Panc1 (cell line): ENCODE measurements around the gene ZC3H10. TPM values are rescaled to one million over a fixed set of nuclear protein-coding genes. Genes with fewer than 3 reads are reported as not detected.

Experiments used
- ATAC-seq: fragments of 200-7000 bp; cut with Tn5 transposase; 2 replicates; pipeline ENCODE4 v1.9.1; 2020; ENCODE audit warnings: mild to moderate bottlenecking, moderate library complexity
- BruUV-seq: library from RNA; stranded (reverse); fragments of 400-500 nt; replicated peaks from 2 replicates; lab custom pipeline; 2021; lab: Mats Ljungman, UMichigan
- CTCF ChIA-PET: fragments of 300-600 bp; sonication (Branson Sonifier 250); formaldehyde crosslinking; loops from one replicate; lab custom pipeline; 2022; ENCODE audit warnings: antibody characterized with exemption; lab: Charles Lee
- POLR2A ChIA-PET: fragments of 300-600 bp; sonication (Branson Sonifier 250); formaldehyde crosslinking; loops from one replicate; lab custom pipeline; 2022; ENCODE audit warnings: antibody characterized with exemption; lab: Charles Lee
- DNase-seq: peaks from one replicate; pipeline ENCODE4 v3.0.0-alpha.2; 2010; ENCODE audit warnings: low read depth, low spot score
- H3K27ac ChIP-seq: 2 replicates; pipeline ENCODE4 v1.5.1; 2011; ENCODE audit warnings: mild to moderate bottlenecking, low read length, inconsistent platforms
- H3K27me3 ChIP-seq: fragments of 200-500 bp; sonication (Bioruptor generic); 2 replicates; pipeline ENCODE4 v1.6.0; 2014; ENCODE audit warnings: low read length, inconsistent platforms; ENCODE audit not compliant: control insufficient read depth, insufficient read depth
- H3K36me3 ChIP-seq: fragments of 200-500 bp; sonication (Bioruptor generic); 2 replicates; pipeline ENCODE4 v1.5.1; 2014; ENCODE audit warnings: inconsistent platforms, mild to moderate bottlenecking, low read length, moderate library complexity; ENCODE audit not compliant: control insufficient read depth, insufficient read depth
- H3K4me1 ChIP-seq: 2 replicates; pipeline ENCODE4 v1.5.1; 2011; ENCODE audit warnings: inconsistent platforms, mild to moderate bottlenecking, low read length, moderate library complexity; ENCODE audit not compliant: control insufficient read depth, insufficient read depth
- H3K4me3 ChIP-seq, 2 experiments: 2 replicates each; pipeline ENCODE4 v1.5.1; 2011 to 2012; ENCODE audit warnings: low read depth in 2 of 2, low read length in 2 of 2, mild to moderate bottlenecking in 2 of 2, inconsistent platforms in 1 of 2, moderate library complexity in 1 of 2
- H3K9me3 ChIP-seq: fragments of 200-500 bp; sonication (Bioruptor generic); 2 replicates; pipeline ENCODE4 v1.5.1; 2014; ENCODE audit warnings: low read depth, mild to moderate bottlenecking, inconsistent platforms, low read length, moderate library complexity; ENCODE audit not compliant: control insufficient read depth, insufficient read depth
- CTCF ChIP-seq: fragments of 450-650 bp; IDR thresholded peaks from 2 replicates; pipeline ENCODE4 v1.5.1; 2017; ENCODE audit warnings: mild to moderate bottlenecking
- POLR2AphosphoS5 ChIP-seq: IDR thresholded peaks from 2 replicates; pipeline ENCODE4 v1.6.1; 2012; ENCODE audit warnings: mild to moderate bottlenecking, low read depth, low read length, moderate library complexity
- REST ChIP-seq, 2 experiments: IDR thresholded peaks; 2 replicates each; pipeline ENCODE4 v1.6.1; 2011 to 2012; ENCODE audit warnings: low read depth in 2 of 2, control low read depth in 1 of 2, low read length in 1 of 2, mild to moderate bottlenecking in 1 of 2, moderate library complexity in 1 of 2; ENCODE audit not compliant: insufficient read depth in 1 of 2
- SIN3A ChIP-seq: IDR thresholded peaks from 2 replicates; pipeline ENCODE4 v1.6.1; 2012; ENCODE audit warnings: low read depth, mild to moderate bottlenecking, low read length, moderate library complexity, borderline replicate concordance; ENCODE audit not compliant: insufficient read depth
- TCF7L2 ChIP-seq: IDR thresholded peaks from 2 replicates; pipeline ENCODE4 v1.6.1; 2011; ENCODE audit warnings: mild to moderate bottlenecking, low read depth, low read length, inconsistent platforms
- in situ Hi-C: cut with HindIII; loops from 2 replicates; pipeline ENCODE4 v1.10.0; 2016; ENCODE audit warnings: low sequenced_read_pairs, low pct_unique_long_range_greater_than_20kb
- intact Hi-C: fragments of 100-400 bp; cut with micrococcal nuclease; formaldehyde crosslinking; loops from one replicate; pipeline ENCODE4 v1.10.0; 2022; ENCODE audit not compliant: unreplicated experiment
- total RNA-seq: library from RNA; stranded (reverse); gene quantifications from one replicate; pipeline ENCODE4 v1.2.1, GENCODE V29; 2021; ENCODE audit not compliant: unreplicated experiment

The ZC3H10 gene
- total RNA-seq, 1 experiment from 2014 or later, result 6.0 TPM

- POLR2A ChIA-PET, result interaction anchor here (0.7 kb wide), 1 partner anchor 33 kb away, joined by 8 read pairs; the partner anchor contains the start of gene ZC3H10
- no peak overlapping the region for H3K4me3 ChIP-seq
- H3K27ac ChIP-seq, result no peak overlapping the region
- DNase-seq (no peak), ATAC-seq (peak; percentile 60; the same call in 1 of the 2 replicates)
- intact Hi-C loops, result no loop called here
- BruUV-seq, result no TSS peak
- no peaks in the 10 kb centered on the region for H3K9me3 ChIP-seq
- no peaks in the 10 kb centered on the region; the same call in 1 of the 2 replicates for H3K36me3 ChIP-seq
- H3K27me3 ChIP-seq, result no peaks in the 10 kb centered on the region
- in situ Hi-C loops, result no loop called here
- TF ChIP-seq REST (IDR thresholded peaks at IDR 0.05; ENCODE audit: insufficient read depth in 1 of 2, low read depth in 2 of 2, low read length in 1 of 2), result no peak
- TF ChIP-seq CTCF, result peak; percentile 82
- no peak for TF ChIP-seq POLR2AphosphoS5
- no peak for TF ChIP-seq SIN3A
- no peaks in the 10 kb centered on the region for H3K4me1 ChIP-seq
- CTCF ChIA-PET, result interaction anchor here (0.5 to 0.6 kb wide), 3 partner anchors 13 to 112 kb away, joined by 3 to 7 read pairs (median 4); no protein-coding TSS in a partner anchor
Measured at GRCh38 chr12:56084958-56085543, 33.0 kb upstream of the ZC3H10 start.

- ATAC-seq, result no peak
- Histone ChIP-seq H3K4me1 (no peaks in the 10 kb centered on the region), H3K36me3 (no peaks in the 10 kb centered on the region), H3K27me3 (no peaks in the 10 kb centered on the region), H3K4me3 (no peak overlapping the region), H3K27ac (no peak overlapping the region), H3K9me3 (no peaks in the 10 kb centered on the region)
- intact Hi-C loops (no loop called here), in situ Hi-C loops (no loop called here)
- CTCF ChIA-PET, result no interaction called here
- BruUV-seq, result no TSS peak
- POLR2A ChIA-PET, result interaction anchor here (0.6 kb wide), 1 partner anchor 105 kb away, joined by 4 read pairs; no protein-coding TSS in a partner anchor
- DNase-seq, result no peak
- no peak for TF ChIP-seq TCF7L2
- no peak for TF ChIP-seq REST (IDR thresholded peaks at IDR 0.05; ENCODE audit: insufficient read depth in 1 of 2, low read depth in 2 of 2, low read length in 1 of 2)
- TF ChIP-seq POLR2AphosphoS5, result no peak
- TF ChIP-seq SIN3A, result no peak
- TF ChIP-seq CTCF, result no peak
Measured at GRCh38 chr12:56086096-56086495, 32.0 kb upstream of the ZC3H10 start.
